Transverse colon (tissue), 4 donors: ENCODE data around the gene KLF15. TPM values are rescaled to one million over a fixed set of nuclear protein-coding genes. Genes with fewer than 3 reads are reported as not detected.

Experiments used
- DNase-seq: peaks from one replicate; pipeline ENCODE4 v3.0.0-alpha.2; 2019
- H3K27ac ChIP-seq, 4 donors: fragments of 200-600 bp; sonication (generic); 2 replicates each; pipeline ENCODE4 v1.5.1; 2016 to 2018; ENCODE audit warnings: inconsistent platforms in 4 of 4
- H3K27me3 ChIP-seq: fragments of 200-600 bp; sonication (generic); 2 replicates; pipeline ENCODE4 v1.5.1; 2017; ENCODE audit warnings: inconsistent platforms
- H3K36me3 ChIP-seq, 4 donors: fragments of 200-600 bp; sonication (generic); 2 replicates each; pipeline ENCODE4 v1.5.1; 2017 to 2019; ENCODE audit warnings: inconsistent platforms in 4 of 4
- H3K4me1 ChIP-seq, 4 donors: fragments of 200-600 bp; sonication (generic); 2 replicates each; pipeline ENCODE4 v1.5.1; 2017 to 2020; ENCODE audit warnings: inconsistent platforms in 4 of 4
- H3K4me3 ChIP-seq, 4 donors: fragments of 200-600 bp; sonication (generic); 1 replicate in 1 of 4; 2 replicates in 3 of 4; pipeline versions ENCODE4 v1.5.1 to v1.6.1; 2017 to 2019; ENCODE audit warnings: inconsistent platforms in 4 of 4
- H3K9me3 ChIP-seq, 2 donors: fragments of 200-600 bp; sonication (generic); 2 replicates each; pipeline ENCODE4 v1.5.1; 2017 to 2019; ENCODE audit warnings: inconsistent platforms in 2 of 2
- EP300 ChIP-seq: sonication (generic); formaldehyde crosslinking; IDR thresholded peaks from one replicate; pipeline ENCODE4 v1.6.1; 2017; ENCODE audit warnings: antibody characterized with exemption, low read depth
- POLR2A ChIP-seq: fragments of 450-650 bp; IDR thresholded peaks from one replicate; pipeline ENCODE4 v1.6.1; 2016; ENCODE audit warnings: antibody characterized with exemption, mild to moderate bottlenecking, moderate library complexity
- POLR2AphosphoS5 ChIP-seq, 3 donors: sonication (generic); formaldehyde crosslinking; IDR thresholded peaks; one replicate each; pipeline ENCODE4 v1.6.1; 2016; ENCODE audit warnings: antibody characterized with exemption in 3 of 3
- WGBS, 2 donors: methylation state at CpG; one replicate each; pipeline ENCODE4 v1.1.5; 2018; ENCODE audit warnings: low coverage in 1 of 2; 5-methylcytosine and 5-hydroxymethylcytosine counted together
- in situ Hi-C, 4 donors: fragments of 200-750 bp; cut with MboI; loops; one replicate each; pipeline versions ENCODE4 v1.15.0 to v1.15.1; 2017; ENCODE audit warnings: low sequenced_read_pairs in 3 of 4, low pct_ligation_motif_present in 1 of 4, low pct_unique_long_range_greater_than_20kb in 1 of 4
- intact Hi-C: fragments of 100-400 bp; cut with DNase I; formaldehyde crosslinking; loops from one replicate; pipeline ENCODE4 v1.15.1; 2023; ENCODE audit warnings: low total_unique reads
- total RNA-seq, 4 donors: library from RNA; depleted of rRNA; stranded (reverse); fragments of >200 nt; gene quantifications; one replicate each; pipeline ENCODE4 v1.1.0, GENCODE V29; 2016
- TF ChIP-seq, protein P1 (sequence below), 5 experiments: fragments of 200-600 bp in 3 of 5; fragments of 450-650 bp in 2 of 5; sonication (generic) in 3 of 5; IDR thresholded peaks; 1 replicate in 2 of 5; 2 replicates in 3 of 5; pipeline ENCODE4 v1.5.1; 2016 to 2017; ENCODE audit warnings: antibody characterized with exemption in 5 of 5, inconsistent platforms in 3 of 5, mild to moderate bottlenecking in 2 of 5, moderate library complexity in 1 of 5

The KLF15 gene
- total RNA-seq, 4 donors from 2014 or later: 4.0 to 19.5 (median 8.4) TPM

DNA sequence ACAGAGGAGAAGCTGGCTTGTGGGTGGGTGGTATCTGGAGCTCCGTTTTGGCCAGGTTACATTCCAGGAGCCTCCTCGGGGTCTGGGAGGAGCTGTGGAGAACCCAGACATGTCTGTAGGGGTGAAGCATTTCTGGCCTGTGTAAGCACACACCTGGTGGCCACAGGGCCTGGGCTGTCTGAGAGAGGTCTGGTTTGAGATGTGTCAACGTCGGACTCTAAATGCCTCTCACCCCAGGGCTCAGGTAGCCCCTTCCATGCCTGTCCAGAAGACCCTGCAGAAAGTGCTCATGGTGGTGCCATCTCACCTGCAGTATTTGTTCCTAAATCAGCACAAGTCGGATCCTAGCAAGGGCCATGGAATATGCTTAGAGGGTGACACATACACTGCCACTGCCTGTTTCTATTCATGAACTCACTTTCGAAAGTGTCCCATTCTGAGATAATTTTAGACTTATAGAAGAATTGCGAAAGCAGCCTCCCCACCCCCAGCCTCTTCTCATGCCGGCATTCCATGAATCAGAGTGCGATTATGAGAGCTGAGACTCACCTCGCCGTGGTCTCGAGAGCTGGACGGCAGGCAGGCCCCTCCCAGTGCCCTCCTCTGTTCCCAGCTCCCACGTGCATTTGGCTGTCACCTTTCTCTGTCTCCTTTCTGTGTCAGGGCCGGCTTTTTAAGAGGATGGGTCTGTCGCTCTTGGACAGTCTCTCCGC, 63.7 kb downstream of the KLF15 start:
- in situ Hi-C loops: no loop called here
- TF ChIP-seq, protein P1, sequence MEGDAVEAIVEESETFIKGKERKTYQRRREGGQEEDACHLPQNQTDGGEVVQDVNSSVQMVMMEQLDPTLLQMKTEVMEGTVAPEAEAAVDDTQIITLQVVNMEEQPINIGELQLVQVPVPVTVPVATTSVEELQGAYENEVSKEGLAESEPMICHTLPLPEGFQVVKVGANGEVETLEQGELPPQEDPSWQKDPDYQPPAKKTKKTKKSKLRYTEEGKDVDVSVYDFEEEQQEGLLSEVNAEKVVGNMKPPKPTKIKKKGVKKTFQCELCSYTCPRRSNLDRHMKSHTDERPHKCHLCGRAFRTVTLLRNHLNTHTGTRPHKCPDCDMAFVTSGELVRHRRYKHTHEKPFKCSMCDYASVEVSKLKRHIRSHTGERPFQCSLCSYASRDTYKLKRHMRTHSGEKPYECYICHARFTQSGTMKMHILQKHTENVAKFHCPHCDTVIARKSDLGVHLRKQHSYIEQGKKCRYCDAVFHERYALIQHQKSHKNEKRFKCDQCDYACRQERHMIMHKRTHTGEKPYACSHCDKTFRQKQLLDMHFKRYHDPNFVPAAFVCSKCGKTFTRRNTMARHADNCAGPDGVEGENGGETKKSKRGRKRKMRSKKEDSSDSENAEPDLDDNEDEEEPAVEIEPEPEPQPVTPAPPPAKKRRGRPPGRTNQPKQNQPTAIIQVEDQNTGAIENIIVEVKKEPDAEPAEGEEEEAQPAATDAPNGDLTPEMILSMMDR (IDR thresholded peaks at IDR 0.05): no peak
- TF ChIP-seq POLR2A: no peak
- no peak for TF ChIP-seq POLR2AphosphoS5 (IDR thresholded peaks at IDR 0.05)
- no peak for TF ChIP-seq EP300
- DNase-seq: no peak

More for the DNA sequence above, 63.7 kb downstream of the KLF15 start:
- intact Hi-C loops: no loop called here
- peaks cover 18% of the 10 kb centered on the region for H3K27me3 ChIP-seq
- H3K27ac ChIP-seq: no peak overlapping the region
- H3K4me1 ChIP-seq: peaks cover 0 to 1% (median 0%) of the 10 kb centered on the region in 4 donors
- H3K36me3 ChIP-seq: no peaks in the 10 kb centered on the region
- WGBS, 2 donors: 68 to 77% methylated on average over 3 to 17 of the region's 17 CpGs
- H3K4me3 ChIP-seq: no peak overlapping the region
- no peaks in the 10 kb centered on the region for H3K9me3 ChIP-seq

Other genes starting within 250 kb of the KLF15 start
- gene ALDH1L1, start 176.8 kb downstream of the KLF15 start, total RNA-seq: 10 to 100 TPM in 2 of 4 donors, 1 to 10 TPM in 2; 5.9 to 32.2 (median 16.1) TPM
- gene CFAP100, start 37.5 kb upstream of the KLF15 start, total RNA-seq: not detected
- 10 to 100 TPM; 44.6 to 81.2 (median 46.4) TPM for gene ZXDC, start 118.5 kb upstream of the KLF15 start, total RNA-seq
- not detected for gene UROC1, start 160.4 kb upstream of the KLF15 start, total RNA-seq
- 1 to 10 TPM in 3 of 4 donors, not detected in 1; 2.0 to 6.4 (median 4.9) TPM for gene CHST13, start 166.7 kb upstream of the KLF15 start, total RNA-seq
- gene C3orf22, start 201.5 kb upstream of the KLF15 start, total RNA-seq: not detected